OCI-LY3 (cell line): Measurements from ENCODE around the gene TNFRSF9.
"Not testable (repeated sequence)": the region's sequence is repeated elsewhere in the genome, so short reads cannot be mapped to it uniquely, and the experiment has no call there.

Source experiments
- H2AFZ ChIP-seq: fragments of 200-600, 300-600 bp; shearing (Covaris generic); 2 replicates; pipeline ENCODE4 v1.6.0; 2014; ENCODE audit warnings: antibody characterized with exemption, low read depth, low read length
- H3K27ac ChIP-seq: fragments of 200-600, 300-600 bp; sonication (generic); 2 replicates; pipeline ENCODE4 v1.5.1; 2014; ENCODE audit warnings: mild to moderate bottlenecking, low read length, moderate library complexity, mixed read lengths
- H3K27me3 ChIP-seq: fragments of 200-600, 300-600 bp; sonication (generic); 2 replicates; pipeline ENCODE4 v1.6.1; 2014; ENCODE audit warnings: low read depth, low read length, mixed read lengths
- H3K36me3 ChIP-seq: fragments of 200-600, 300-600 bp; sonication (generic); replicated peaks from 2 replicates; pipeline ENCODE3; 2014; ENCODE audit warnings: low read depth, low read length, mixed read lengths
- H3K4me1 ChIP-seq: fragments of 300-600, 200-600 bp; sonication (generic); 2 replicates; pipeline ENCODE4 v1.6.1; 2014; ENCODE audit warnings: low read length, mixed read lengths
- H3K4me2 ChIP-seq: fragments of 200-600, 300-600 bp; sonication (generic); 2 replicates; pipeline ENCODE4 v1.6.1; 2014; ENCODE audit warnings: low read length, mixed read lengths
- H3K4me3 ChIP-seq: fragments of 300-600, 200-600 bp; sonication (generic); 2 replicates; pipeline ENCODE4 v1.5.1; 2014; ENCODE audit warnings: antibody characterized with exemption, mild to moderate bottlenecking, low read length, moderate library complexity
- H3K79me2 ChIP-seq: fragments of 300-600, 200-600 bp; shearing (Covaris generic); 2 replicates; pipeline ENCODE4 v1.6.1; 2014; ENCODE audit warnings: mild to moderate bottlenecking, low read length, mixed read lengths
- H3K9ac ChIP-seq: fragments of 300-600, 200-600 bp; shearing (Covaris generic); 2 replicates; pipeline ENCODE4 v1.6.0; 2014; ENCODE audit warnings: mild to moderate bottlenecking, low read length, moderate library complexity
- H3K9me3 ChIP-seq: fragments of 200-600, 300-600 bp; shearing (Covaris generic); 2 replicates; pipeline ENCODE4 v1.6.1; 2014; ENCODE audit warnings: low read length, mixed read lengths; ENCODE audit not compliant: insufficient read depth
- H4K20me1 ChIP-seq: fragments of 200-600, 300-600 bp; sonication (generic); 2 replicates; pipeline ENCODE4 v1.6.1; 2016; ENCODE audit warnings: low read length, mixed read lengths; ENCODE audit not compliant: insufficient read depth
- EZH2phosphoT487 ChIP-seq: fragments of 200-600 bp; shearing (Covaris generic); IDR thresholded peaks from 2 replicates; pipeline ENCODE4 v1.6.1; 2018; ENCODE audit warnings: antibody characterized with exemption, mixed run types, low read depth
- TF ChIP-seq, protein P1 (sequence below): fragments of 200-600, 300-600 bp; sonication (generic); IDR thresholded peaks from 2 replicates; pipeline ENCODE4 v1.5.1; 2014; ENCODE audit warnings: antibody characterized with exemption, low read length, low read depth

The TNFRSF9 gene

GRCh38 chr1:7970246-7970645 is 29.6 kb upstream of the TNFRSF9 start:
- Histone ChIP-seq H4K20me1 (no peaks in the 10 kb centered on the region), H3K9me3 (no peaks in the 10 kb centered on the region), H3K4me3 (no peak overlapping the region), H2AFZ (no peak overlapping the region), H3K4me1 (no peaks in the 10 kb centered on the region), H3K9ac (no peak overlapping the region), H3K27ac (no peak overlapping the region), H3K4me2 (no peak overlapping the region), H3K36me3 (peaks cover 41% of the 10 kb centered on the region), H3K79me2 (peaks cover 53% of the 10 kb centered on the region), H3K27me3 (no peaks in the 10 kb centered on the region)
- TF ChIP-seq, protein P1, sequence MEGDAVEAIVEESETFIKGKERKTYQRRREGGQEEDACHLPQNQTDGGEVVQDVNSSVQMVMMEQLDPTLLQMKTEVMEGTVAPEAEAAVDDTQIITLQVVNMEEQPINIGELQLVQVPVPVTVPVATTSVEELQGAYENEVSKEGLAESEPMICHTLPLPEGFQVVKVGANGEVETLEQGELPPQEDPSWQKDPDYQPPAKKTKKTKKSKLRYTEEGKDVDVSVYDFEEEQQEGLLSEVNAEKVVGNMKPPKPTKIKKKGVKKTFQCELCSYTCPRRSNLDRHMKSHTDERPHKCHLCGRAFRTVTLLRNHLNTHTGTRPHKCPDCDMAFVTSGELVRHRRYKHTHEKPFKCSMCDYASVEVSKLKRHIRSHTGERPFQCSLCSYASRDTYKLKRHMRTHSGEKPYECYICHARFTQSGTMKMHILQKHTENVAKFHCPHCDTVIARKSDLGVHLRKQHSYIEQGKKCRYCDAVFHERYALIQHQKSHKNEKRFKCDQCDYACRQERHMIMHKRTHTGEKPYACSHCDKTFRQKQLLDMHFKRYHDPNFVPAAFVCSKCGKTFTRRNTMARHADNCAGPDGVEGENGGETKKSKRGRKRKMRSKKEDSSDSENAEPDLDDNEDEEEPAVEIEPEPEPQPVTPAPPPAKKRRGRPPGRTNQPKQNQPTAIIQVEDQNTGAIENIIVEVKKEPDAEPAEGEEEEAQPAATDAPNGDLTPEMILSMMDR = no peak
- TF ChIP-seq EZH2phosphoT487 = no peak

DNA sequence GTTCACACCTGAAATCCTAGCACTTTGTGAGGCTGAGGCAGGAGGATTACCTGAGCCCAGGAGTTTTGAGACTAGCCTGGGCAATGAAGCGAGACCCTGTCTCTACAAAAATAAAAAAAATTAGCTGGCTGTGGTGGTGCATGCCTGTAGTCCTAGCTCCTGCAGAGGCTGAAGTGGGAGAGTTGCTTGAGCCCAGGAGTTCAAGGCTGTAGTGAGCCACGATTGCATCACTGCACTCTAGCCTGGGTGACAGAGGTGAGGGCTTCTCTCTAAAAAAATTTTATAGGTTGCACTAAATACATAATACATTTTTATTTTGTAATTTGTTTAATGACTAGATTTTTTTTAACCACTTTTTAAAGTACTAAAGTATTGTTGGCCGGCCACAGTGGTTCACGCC is 27.0 kb upstream of the TNFRSF9 start:
- Histone ChIP-seq H3K9me3 (no peaks in the 10 kb centered on the region), H3K36me3 (peaks cover 47% of the 10 kb centered on the region), H3K27me3 (no peaks in the 10 kb centered on the region), H3K4me3 (no peak overlapping the region), H4K20me1 (no peaks in the 10 kb centered on the region), H2AFZ (no peak overlapping the region), H3K4me1 (peaks cover under 1% of the 10 kb centered on the region; the same call in 1 of the 2 replicates), H3K9ac (no peak overlapping the region), H3K27ac (no peak overlapping the region), H3K79me2 (peaks cover 70% of the 10 kb centered on the region), H3K4me2 (no peak overlapping the region)
- TF ChIP-seq, protein P1 = no peak
- TF ChIP-seq EZH2phosphoT487 = no peak

DNA sequence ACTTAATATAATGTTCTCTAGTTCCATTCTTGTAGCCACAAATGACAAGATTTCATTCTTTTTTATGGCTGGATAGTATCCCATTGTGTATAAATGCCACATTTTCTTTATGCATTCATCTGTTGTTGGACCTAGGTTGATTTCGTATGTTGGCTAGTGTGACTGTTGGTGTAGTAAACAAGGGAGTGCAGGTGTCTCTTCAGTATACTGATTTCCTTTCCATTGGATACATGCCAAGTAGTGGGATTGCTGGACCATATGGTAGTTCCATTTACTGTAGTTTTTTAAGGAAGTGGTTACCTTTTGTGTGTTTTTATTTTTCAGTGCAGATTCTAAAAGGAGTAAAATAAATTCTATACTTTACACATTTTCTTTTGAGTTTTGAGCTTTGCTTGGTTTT is 26.6 kb upstream of the TNFRSF9 start:
- H3K4me2 ChIP-seq = no peak overlapping the region
- H3K36me3 ChIP-seq = peaks cover 45% of the 10 kb centered on the region
- H2AFZ ChIP-seq = no peak overlapping the region
- H3K4me1 ChIP-seq = peaks cover 4% of the 10 kb centered on the region; the same call in 1 of the 2 replicates
- H3K27me3 ChIP-seq = no peaks in the 10 kb centered on the region
- no peak overlapping the region for H3K27ac ChIP-seq
- TF ChIP-seq, protein P1 = no peak
- TF ChIP-seq EZH2phosphoT487 = no peak
- no peak overlapping the region for H3K4me3 ChIP-seq
- H3K79me2 ChIP-seq = peaks cover 74% of the 10 kb centered on the region
- no peak overlapping the region for H3K9ac ChIP-seq
- no peaks in the 10 kb centered on the region for H3K9me3 ChIP-seq
- H4K20me1 ChIP-seq = no peaks in the 10 kb centered on the region

GRCh38 chr1:7964476-7964875 is 23.8 kb upstream of the TNFRSF9 start:
- H3K4me3 ChIP-seq = no peak overlapping the region
- TF ChIP-seq, protein P1 = no peak
- no peaks in the 10 kb centered on the region for H3K9me3 ChIP-seq
- peaks cover 10% of the 10 kb centered on the region; the same call in 1 of the 2 replicates for H3K4me1 ChIP-seq
- no peak overlapping the region for H3K4me2 ChIP-seq
- no peak overlapping the region for H3K9ac ChIP-seq
- H2AFZ ChIP-seq = no peak overlapping the region
- H3K27me3 ChIP-seq = no peaks in the 10 kb centered on the region
- no peak overlapping the region for H3K27ac ChIP-seq
- H3K36me3 ChIP-seq = peaks cover 26% of the 10 kb centered on the region
- no peaks in the 10 kb centered on the region for H4K20me1 ChIP-seq
- peaks cover 77% of the 10 kb centered on the region for H3K79me2 ChIP-seq

GRCh38 chr1:7963841-7964240 is 23.2 kb upstream of the TNFRSF9 start:
- H2AFZ ChIP-seq, H3K4me2 ChIP-seq, H3K27ac ChIP-seq, H3K27me3 ChIP-seq, H4K20me1 ChIP-seq, H3K9me3 ChIP-seq, H3K9ac ChIP-seq, H3K4me3 ChIP-seq: not testable (repeated sequence)
- peaks cover 76% of the 10 kb centered on the region for H3K79me2 ChIP-seq
- peaks cover 24% of the 10 kb centered on the region for H3K36me3 ChIP-seq
- H3K4me1 ChIP-seq = peaks cover 10% of the 10 kb centered on the region; the same call in 1 of the 2 replicates

DNA sequence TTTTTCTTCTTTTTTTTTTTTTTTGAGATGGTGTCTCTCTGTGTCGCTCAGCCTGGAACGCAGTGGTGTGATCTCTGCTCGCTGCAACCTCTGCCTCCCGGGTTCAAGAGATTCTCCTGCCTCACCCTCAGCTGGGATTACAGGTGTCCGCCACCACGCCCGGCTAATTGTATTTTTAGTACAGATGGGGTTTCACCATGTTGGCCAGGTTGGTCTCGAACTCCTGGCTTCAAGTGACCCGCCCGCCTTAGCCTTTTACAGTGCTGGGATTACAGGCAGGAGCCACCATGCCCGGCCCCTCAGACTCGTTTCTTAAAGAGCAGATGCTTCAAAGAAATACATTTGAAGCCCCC is 22.7 kb upstream of the TNFRSF9 start:
- H3K9ac ChIP-seq, H4K20me1 ChIP-seq, H3K27ac ChIP-seq, H3K27me3 ChIP-seq, H3K4me3 ChIP-seq, H2AFZ ChIP-seq, H3K9me3 ChIP-seq, H3K4me2 ChIP-seq: not testable (repeated sequence)
- peaks cover 23% of the 10 kb centered on the region for H3K36me3 ChIP-seq
- H3K4me1 ChIP-seq = peaks cover 10% of the 10 kb centered on the region; the same call in 1 of the 2 replicates
- peaks cover 73% of the 10 kb centered on the region for H3K79me2 ChIP-seq
